Measurements from ENCODE around the gene PPP1R13B.
"Not testable (repeated sequence)": the region's sequence is repeated elsewhere in the genome, so short reads cannot be mapped to it uniquely, and the experiment has no call there.

PPP1R13B gene

GRCh38 chr14:103782376-103782775 lies 65.0 kb downstream of the PPP1R13B start:
- Histone ChIP-seq H3K9me3 (ENCODE audit: control insufficient read depth in 2 of 2, low read length in 2 of 2) (no peaks in the 10 kb centered on the region), H3K36me3 (ENCODE audit: control insufficient read depth in 2 of 2, insufficient read depth in 2 of 2, low read length in 2 of 2) (peaks cover 7 to 15% of the 10 kb centered on the region in 2 donors), H3K27ac (ENCODE audit: low read depth in 2 of 2, low read length in 2 of 2) (no peak overlapping the region)

GRCh38 chr14:103776319-103776718 lies 71.1 kb downstream of the PPP1R13B start:
- H3K4me1 ChIP-seq (ENCODE audit: control insufficient read depth in 2 of 2, insufficient read depth in 2 of 2, low read length in 2 of 2); H3K27me3 ChIP-seq (ENCODE audit: control insufficient read depth in 2 of 2, insufficient read depth in 2 of 2, low read length in 2 of 2); H3K9ac ChIP-seq (ENCODE audit: low read depth in 1 of 2, low read length in 2 of 2); H3K9me3 ChIP-seq (ENCODE audit: control insufficient read depth in 2 of 2, low read length in 2 of 2); H3K4me3 ChIP-seq (ENCODE audit: low read length in 2 of 2); H3K27ac ChIP-seq (ENCODE audit: low read depth in 2 of 2, low read length in 2 of 2): not testable (repeated sequence)
- peaks cover 0 to 15% of the 10 kb centered on the region in 2 donors for H3K36me3 ChIP-seq (ENCODE audit: control insufficient read depth in 2 of 2, insufficient read depth in 2 of 2, low read length in 2 of 2)

More at GRCh38 chr14:103782376-103782775, 65.0 kb downstream of the PPP1R13B start:
- H3K27me3 ChIP-seq (ENCODE audit: control insufficient read depth in 2 of 2, insufficient read depth in 2 of 2, low read length in 2 of 2): no peaks in the 10 kb centered on the region
- H3K4me3 ChIP-seq (ENCODE audit: low read length in 2 of 2): no peak overlapping the region
- no peaks in the 10 kb centered on the region for H3K4me1 ChIP-seq (ENCODE audit: control insufficient read depth in 2 of 2, insufficient read depth in 2 of 2, low read length in 2 of 2)
- H3K9ac ChIP-seq (ENCODE audit: low read depth in 1 of 2, low read length in 2 of 2): no peak overlapping the region

GRCh38 chr14:103775506-103775905 lies 71.9 kb downstream of the PPP1R13B start:
- Histone ChIP-seq H3K9ac (ENCODE audit: low read depth in 1 of 2, low read length in 2 of 2) (no peak overlapping the region), H3K27me3 (ENCODE audit: control insufficient read depth in 2 of 2, insufficient read depth in 2 of 2, low read length in 2 of 2) (no peaks in the 10 kb centered on the region), H3K4me1 (ENCODE audit: control insufficient read depth in 2 of 2, insufficient read depth in 2 of 2, low read length in 2 of 2) (no peaks in the 10 kb centered on the region), H3K9me3 (ENCODE audit: control insufficient read depth in 2 of 2, low read length in 2 of 2) (peaks cover 0 to 3% of the 10 kb centered on the region in 2 donors), H3K36me3 (ENCODE audit: control insufficient read depth in 2 of 2, insufficient read depth in 2 of 2, low read length in 2 of 2) (peaks cover 1 to 17% of the 10 kb centered on the region in 2 donors), H3K4me3 (ENCODE audit: low read length in 2 of 2) (no peak overlapping the region), H3K27ac (ENCODE audit: low read depth in 2 of 2, low read length in 2 of 2) (no peak overlapping the region)

GRCh38 chr14:103773521-103773920 lies 73.9 kb downstream of the PPP1R13B start:
- H3K4me3 ChIP-seq (ENCODE audit: low read length in 2 of 2): no peak overlapping the region
- no peaks in the 10 kb centered on the region for H3K4me1 ChIP-seq (ENCODE audit: control insufficient read depth in 2 of 2, insufficient read depth in 2 of 2, low read length in 2 of 2)
- H3K9me3 ChIP-seq (ENCODE audit: control insufficient read depth in 2 of 2, low read length in 2 of 2): peaks cover 0 to 3% of the 10 kb centered on the region in 2 donors
- peaks cover 2 to 13% of the 10 kb centered on the region in 2 donors for H3K36me3 ChIP-seq (ENCODE audit: control insufficient read depth in 2 of 2, insufficient read depth in 2 of 2, low read length in 2 of 2)
- H3K27ac ChIP-seq (ENCODE audit: low read depth in 2 of 2, low read length in 2 of 2): no peak overlapping the region
- no peaks in the 10 kb centered on the region for H3K27me3 ChIP-seq (ENCODE audit: control insufficient read depth in 2 of 2, insufficient read depth in 2 of 2, low read length in 2 of 2)
- no peak overlapping the region for H3K9ac ChIP-seq (ENCODE audit: low read depth in 1 of 2, low read length in 2 of 2)

GRCh38 chr14:103772078-103772712 lies 75.2 kb downstream of the PPP1R13B start:
- no peak overlapping the region for H3K9ac ChIP-seq (ENCODE audit: low read depth in 1 of 2, low read length in 2 of 2)
- H3K27ac ChIP-seq (ENCODE audit: low read depth in 2 of 2, low read length in 2 of 2): no peak overlapping the region
- H3K27me3 ChIP-seq (ENCODE audit: control insufficient read depth in 2 of 2, insufficient read depth in 2 of 2, low read length in 2 of 2): no peaks in the 10 kb centered on the region
- no peaks in the 10 kb centered on the region for H3K4me1 ChIP-seq (ENCODE audit: control insufficient read depth in 2 of 2, insufficient read depth in 2 of 2, low read length in 2 of 2)
- peaks cover 2 to 8% of the 10 kb centered on the region in 2 donors for H3K36me3 ChIP-seq (ENCODE audit: control insufficient read depth in 2 of 2, insufficient read depth in 2 of 2, low read length in 2 of 2)
- peaks cover 0 to 3% of the 10 kb centered on the region in 2 donors for H3K9me3 ChIP-seq (ENCODE audit: control insufficient read depth in 2 of 2, low read length in 2 of 2)
- no peak overlapping the region for H3K4me3 ChIP-seq (ENCODE audit: low read length in 2 of 2)

DNA sequence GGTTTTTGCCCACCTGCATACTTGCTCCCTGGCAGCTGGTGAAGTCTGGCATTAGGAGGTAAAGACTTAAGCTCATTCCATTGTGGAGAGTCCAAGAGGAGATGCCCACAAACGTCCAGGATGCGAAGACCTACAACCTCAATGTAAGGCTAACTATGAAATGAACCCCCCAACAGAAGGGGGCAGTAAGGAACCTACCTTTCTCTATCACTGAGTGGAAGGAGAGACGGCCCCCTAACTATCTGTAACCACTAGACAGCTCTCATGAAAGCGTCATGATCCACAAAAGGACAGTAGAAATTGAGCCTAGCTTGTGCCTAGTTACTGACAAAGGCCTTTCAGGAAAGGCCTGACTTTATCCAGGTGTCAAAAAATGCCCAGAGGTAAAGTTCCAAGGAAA lies 76.5 kb downstream of the PPP1R13B start:
- Histone ChIP-seq H3K4me1 (ENCODE audit: control insufficient read depth in 2 of 2, insufficient read depth in 2 of 2, low read length in 2 of 2) (no peaks in the 10 kb centered on the region), H3K27ac (ENCODE audit: low read depth in 2 of 2, low read length in 2 of 2) (no peak overlapping the region), H3K4me3 (ENCODE audit: low read length in 2 of 2) (no peak overlapping the region), H3K9ac (ENCODE audit: low read depth in 1 of 2, low read length in 2 of 2) (no peak overlapping the region), H3K36me3 (ENCODE audit: control insufficient read depth in 2 of 2, insufficient read depth in 2 of 2, low read length in 2 of 2) (peaks cover 2 to 7% of the 10 kb centered on the region in 2 donors), H3K9me3 (ENCODE audit: control insufficient read depth in 2 of 2, low read length in 2 of 2) (peaks cover 0 to 3% of the 10 kb centered on the region in 2 donors), H3K27me3 (ENCODE audit: control insufficient read depth in 2 of 2, insufficient read depth in 2 of 2, low read length in 2 of 2) (no peaks in the 10 kb centered on the region)

GRCh38 chr14:103770500-103770899 lies 76.9 kb downstream of the PPP1R13B start:
- Histone ChIP-seq H3K27ac (ENCODE audit: low read depth in 2 of 2, low read length in 2 of 2) (no peak overlapping the region), H3K4me1 (ENCODE audit: control insufficient read depth in 2 of 2, insufficient read depth in 2 of 2, low read length in 2 of 2) (no peaks in the 10 kb centered on the region), H3K36me3 (ENCODE audit: control insufficient read depth in 2 of 2, insufficient read depth in 2 of 2, low read length in 2 of 2) (peaks cover 2 to 7% of the 10 kb centered on the region in 2 donors), H3K9me3 (ENCODE audit: control insufficient read depth in 2 of 2, low read length in 2 of 2) (peaks cover 0 to 3% of the 10 kb centered on the region in 2 donors), H3K4me3 (ENCODE audit: low read length in 2 of 2) (no peak overlapping the region), H3K9ac (ENCODE audit: low read depth in 1 of 2, low read length in 2 of 2) (no peak overlapping the region), H3K27me3 (ENCODE audit: control insufficient read depth in 2 of 2, insufficient read depth in 2 of 2, low read length in 2 of 2) (no peaks in the 10 kb centered on the region)

DNA sequence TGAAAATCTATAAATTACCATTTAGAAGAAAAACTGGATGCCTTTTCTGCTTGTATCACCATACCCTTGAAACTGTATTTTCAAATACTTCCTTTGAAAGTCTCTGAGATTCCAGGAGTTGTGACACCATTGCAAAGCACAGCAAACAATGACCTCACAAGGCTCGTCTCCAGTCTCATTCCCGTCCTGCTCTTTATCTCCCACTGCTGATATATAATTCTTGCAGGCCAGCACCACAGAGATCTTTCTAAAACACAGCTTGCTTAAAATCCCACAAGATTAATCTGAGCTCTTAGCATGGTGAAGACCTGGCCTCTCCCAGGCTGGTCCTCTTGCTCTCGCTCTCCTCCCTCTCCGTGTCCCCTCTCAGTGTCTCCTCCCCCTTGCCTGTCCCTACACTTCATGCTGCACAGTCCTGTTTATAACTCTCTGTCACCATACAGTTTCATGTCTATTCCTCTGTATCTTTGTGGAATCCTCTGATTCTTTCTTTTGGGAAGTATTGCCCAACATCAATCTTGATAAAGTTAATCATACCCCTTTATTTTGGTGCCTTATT lies 80.0 kb downstream of the PPP1R13B start:
- Histone ChIP-seq H3K27ac (ENCODE audit: low read depth in 2 of 2, low read length in 2 of 2) (no peak overlapping the region), H3K4me1 (ENCODE audit: control insufficient read depth in 2 of 2, insufficient read depth in 2 of 2, low read length in 2 of 2) (no peaks in the 10 kb centered on the region), H3K36me3 (ENCODE audit: control insufficient read depth in 2 of 2, insufficient read depth in 2 of 2, low read length in 2 of 2) (peaks cover 2 to 5% of the 10 kb centered on the region in 2 donors)

GRCh38 chr14:103765526-103765925 lies 81.8 kb downstream of the PPP1R13B start:
- Histone ChIP-seq H3K4me3 (ENCODE audit: low read length in 2 of 2) (no peak overlapping the region), H3K9ac (ENCODE audit: low read depth in 1 of 2, low read length in 2 of 2) (no peak overlapping the region), H3K9me3 (ENCODE audit: control insufficient read depth in 2 of 2, low read length in 2 of 2) (no peaks in the 10 kb centered on the region), H3K27ac (ENCODE audit: low read depth in 2 of 2, low read length in 2 of 2) (no peak overlapping the region), H3K36me3 (ENCODE audit: control insufficient read depth in 2 of 2, insufficient read depth in 2 of 2, low read length in 2 of 2) (peaks cover 1 to 5% of the 10 kb centered on the region in 2 donors), H3K4me1 (ENCODE audit: control insufficient read depth in 2 of 2, insufficient read depth in 2 of 2, low read length in 2 of 2) (no peaks in the 10 kb centered on the region), H3K27me3 (ENCODE audit: control insufficient read depth in 2 of 2, insufficient read depth in 2 of 2, low read length in 2 of 2) (no peaks in the 10 kb centered on the region)

More for the DNA sequence above, 80.0 kb downstream of the PPP1R13B start:
- Histone ChIP-seq H3K9ac (ENCODE audit: low read depth in 1 of 2, low read length in 2 of 2) (no peak overlapping the region), H3K9me3 (ENCODE audit: control insufficient read depth in 2 of 2, low read length in 2 of 2) (peaks cover 0 to 3% of the 10 kb centered on the region in 2 donors), H3K27me3 (ENCODE audit: control insufficient read depth in 2 of 2, insufficient read depth in 2 of 2, low read length in 2 of 2) (no peaks in the 10 kb centered on the region), H3K4me3 (ENCODE audit: low read length in 2 of 2) (no peak overlapping the region)

- H3K4me1 ChIP-seq (ENCODE audit: control insufficient read depth in 2 of 2, insufficient read depth in 2 of 2, low read length in 2 of 2): no peaks in the 10 kb centered on the region
- H3K9ac ChIP-seq (ENCODE audit: low read depth in 1 of 2, low read length in 2 of 2): no peak overlapping the region
- no peak overlapping the region for H3K4me3 ChIP-seq (ENCODE audit: low read length in 2 of 2)
- peaks cover 0 to 5% of the 10 kb centered on the region in 2 donors for H3K36me3 ChIP-seq (ENCODE audit: control insufficient read depth in 2 of 2, insufficient read depth in 2 of 2, low read length in 2 of 2)
- no peaks in the 10 kb centered on the region for H3K9me3 ChIP-seq (ENCODE audit: control insufficient read depth in 2 of 2, low read length in 2 of 2)
- no peaks in the 10 kb centered on the region for H3K27me3 ChIP-seq (ENCODE audit: control insufficient read depth in 2 of 2, insufficient read depth in 2 of 2, low read length in 2 of 2)
- H3K27ac ChIP-seq (ENCODE audit: low read depth in 2 of 2, low read length in 2 of 2): no peak overlapping the region
Measured at GRCh38 chr14:103763730-103764488, 83.5 kb downstream of the PPP1R13B start.
